WTC11 (cell line): ENCODE results near the gene AZU1. TPM values are rescaled to one million over a fixed set of nuclear protein-coding genes. Genes with fewer than 3 reads are reported as not detected.

Experiments
- ATAC-seq: fragments of 200-7000 bp; cut with Tn5 transposase; 2 replicates; pipeline ENCODE4 v1.10.0; 2021; ENCODE audit warnings: mild to moderate bottlenecking, moderate library complexity
- CTCF ChIA-PET: fragments of 300-600 bp; sonication (Branson Sonifier 250); formaldehyde crosslinking; loops from one replicate; lab custom pipeline; 2021; ENCODE audit warnings: antibody characterized with exemption; lab: Charles Lee
- POLR2A ChIA-PET: fragments of 350-600 bp; sonication (Branson Sonifier 250); formaldehyde crosslinking; loops from one replicate; lab custom pipeline; 2021; ENCODE audit warnings: antibody characterized with exemption; lab: Charles Lee
- DNase-seq: peaks from one replicate; pipeline ENCODE4 v3.0.0; 2021; ENCODE audit warnings: low spot score
- H3K27ac Mint-ChIP-seq: 2 replicates; pipeline ENCODE4 v1.8.0; 2021; ENCODE audit warnings: mixed read lengths
- H3K27me3 Mint-ChIP-seq: 2 replicates; pipeline ENCODE4 v1.8.0; 2021; ENCODE audit warnings: low read depth, mild to moderate bottlenecking, moderate library complexity, mixed read lengths
- H3K36me3 Mint-ChIP-seq: 2 replicates; pipeline ENCODE4 v1.8.0; 2021; ENCODE audit warnings: mixed read lengths
- H3K4me1 Mint-ChIP-seq: 2 replicates; pipeline ENCODE4 v1.8.0; 2022; ENCODE audit warnings: mixed read lengths
- H3K4me3 Mint-ChIP-seq: 2 replicates; pipeline ENCODE4 v1.8.0; 2021; ENCODE audit warnings: mild to moderate bottlenecking, moderate library complexity, mixed read lengths
- H3K9me3 Mint-ChIP-seq: 2 replicates; pipeline ENCODE4 v1.8.0; 2021; ENCODE audit warnings: mixed read lengths
- ARID4B ChIP-seq: sonication (generic); formaldehyde crosslinking; IDR thresholded peaks from 2 replicates; pipeline ENCODE4 v1.8.0; 2023; ENCODE audit warnings: missing genetic modification reagents, mild to moderate bottlenecking, borderline replicate concordance
- ATF2 ChIP-seq: sonication (generic); formaldehyde crosslinking; IDR thresholded peaks from 2 replicates; pipeline ENCODE4 v1.8.1; 2022; ENCODE audit warnings: low read depth, missing genetic modification reagents, borderline replicate concordance
- E2F1 ChIP-seq: sonication (generic); formaldehyde crosslinking; IDR thresholded peaks from 2 replicates; pipeline ENCODE4 v1.8.0; 2022; ENCODE audit warnings: mild to moderate bottlenecking, missing genetic modification reagents
- ESRRA ChIP-seq: sonication (generic); formaldehyde crosslinking; IDR thresholded peaks from 2 replicates; pipeline ENCODE4 v1.8.1; 2022; ENCODE audit warnings: mild to moderate bottlenecking, missing genetic modification reagents, borderline replicate concordance
- GABPB1 ChIP-seq: sonication (generic); formaldehyde crosslinking; IDR thresholded peaks from 2 replicates; pipeline ENCODE4 v1.8.1; 2023; ENCODE audit warnings: mild to moderate bottlenecking, missing genetic modification reagents
- NR3C1 ChIP-seq: sonication (generic); formaldehyde crosslinking; conservative IDR thresholded peaks from 2 replicates; pipeline ENCODE4 v1.8.1; 2023; ENCODE audit warnings: low read depth, mild to moderate bottlenecking, missing genetic modification reagents
- SP1 ChIP-seq: sonication (generic); formaldehyde crosslinking; conservative IDR thresholded peaks from 2 replicates; pipeline ENCODE4 v1.8.1; 2022; ENCODE audit warnings: missing genetic modification reagents
- total RNA-seq: library from RNA; stranded (reverse); gene quantifications from 3 replicates; pipeline ENCODE4 v1.2.3, GENCODE V29; 2021
- TF ChIP-seq, protein P1 (sequence below): sonication (generic); formaldehyde crosslinking; IDR thresholded peaks from 2 replicates; pipeline ENCODE4 v1.8.1; 2022; ENCODE audit warnings: missing genetic modification reagents, borderline replicate concordance

AZU1 gene
- total RNA-seq, 1 experiment from 2014 or later: 1.2 TPM

DNA sequence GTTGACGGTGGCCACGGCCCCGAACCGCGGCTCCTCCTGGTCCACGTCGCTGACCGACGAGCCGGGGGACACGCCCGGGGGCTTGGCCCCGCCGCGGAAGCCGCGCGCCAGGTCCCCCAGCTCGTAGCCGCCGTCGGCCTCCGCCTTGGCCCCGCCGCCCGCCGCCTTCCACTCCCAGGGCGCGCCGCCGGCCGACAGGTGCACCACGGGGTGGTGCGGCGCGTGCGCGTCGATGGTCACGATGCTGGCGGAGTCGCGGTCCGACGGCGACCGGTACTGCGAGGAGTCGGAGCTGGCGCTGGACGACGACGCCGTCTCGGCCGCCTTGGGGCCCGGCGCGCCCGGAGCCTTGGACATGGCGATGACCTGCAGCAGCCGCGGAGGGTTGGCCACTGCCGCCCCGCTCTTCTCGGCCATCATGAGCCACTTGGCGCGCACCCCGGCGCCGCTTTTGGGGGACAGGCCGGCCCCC is 14.9 kb upstream of the AZU1 start:
- no peak for DNase-seq
- no peak for TF ChIP-seq ARID4B (CRISPR knock-in tag)
- TF ChIP-seq E2F1 (CRISPR knock-in tag): no peak
- 0 out of 2 replicates have a peak, but pooled peaks have one; percentile 23 for TF ChIP-seq SP1 (CRISPR knock-in tag)
- TF ChIP-seq ATF2 (CRISPR knock-in tag): no peak
- ATAC-seq: no peak
- H3K4me3 Mint-ChIP-seq: no peak overlapping the region
- H3K4me1 Mint-ChIP-seq: no peaks in the 10 kb centered on the region
- no peaks in the 10 kb centered on the region for H3K27me3 Mint-ChIP-seq
- POLR2A ChIA-PET: interaction anchor here (1.0 to 1.5 kb wide), 2 partner anchors 8 to 13 kb away, joined by 4 read pairs; no protein-coding TSS in a partner anchor
- no peak overlapping the region for H3K27ac Mint-ChIP-seq
- peaks cover 5% of the 10 kb centered on the region for H3K9me3 Mint-ChIP-seq
- H3K36me3 Mint-ChIP-seq: peaks cover 36% of the 10 kb centered on the region
- CTCF ChIA-PET: no interaction called here

- Mint-ChIP-seq H3K27ac (no peak overlapping the region), H3K4me3 (no peak overlapping the region)
- DNase-seq: no peak
- CTCF ChIA-PET: no interaction called here
- TF ChIP-seq ESRRA (CRISPR knock-in tag) (no peak), NR3C1 (CRISPR knock-in tag) (no peak), GABPB1 (CRISPR knock-in tag) (no peak)
- TF ChIP-seq, protein P1, sequence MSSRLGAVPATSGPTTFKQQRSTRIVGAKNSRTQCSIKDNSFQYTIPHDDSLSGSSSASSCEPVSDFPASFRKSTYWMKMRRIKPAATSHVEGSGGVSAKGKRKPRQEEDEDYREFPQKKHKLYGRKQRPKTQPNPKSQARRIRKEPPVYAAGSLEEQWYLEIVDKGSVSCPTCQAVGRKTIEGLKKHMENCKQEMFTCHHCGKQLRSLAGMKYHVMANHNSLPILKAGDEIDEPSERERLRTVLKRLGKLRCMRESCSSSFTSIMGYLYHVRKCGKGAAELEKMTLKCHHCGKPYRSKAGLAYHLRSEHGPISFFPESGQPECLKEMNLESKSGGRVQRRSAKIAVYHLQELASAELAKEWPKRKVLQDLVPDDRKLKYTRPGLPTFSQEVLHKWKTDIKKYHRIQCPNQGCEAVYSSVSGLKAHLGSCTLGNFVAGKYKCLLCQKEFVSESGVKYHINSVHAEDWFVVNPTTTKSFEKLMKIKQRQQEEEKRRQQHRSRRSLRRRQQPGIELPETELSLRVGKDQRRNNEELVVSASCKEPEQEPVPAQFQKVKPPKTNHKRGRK (CRISPR knock-in tag): no peak
- TF ChIP-seq, all 79 proteins: peak for 0
- H3K27me3 Mint-ChIP-seq: no peaks in the 10 kb centered on the region
- H3K4me1 Mint-ChIP-seq: no peaks in the 10 kb centered on the region
- POLR2A ChIA-PET: interaction anchor here (0.8 to 1.5 kb wide), 3 partner anchors 9 to 14 kb away, joined by 4 read pairs; no protein-coding TSS in a partner anchor
- peaks cover 32% of the 10 kb centered on the region for H3K36me3 Mint-ChIP-seq
- peak; percentile 6 for ATAC-seq
- H3K9me3 Mint-ChIP-seq: peaks cover 5% of the 10 kb centered on the region
These were observed 14.2 kb upstream of the AZU1 start for GRCh38 chr19:813219-814151.
